SKM-1 treated with dmso at 0.1 percent for 144 hours (cell line): ENCODE results near the gene PLEKHO2.

ENCODE experiments used
- DNase-seq: peaks from one replicate; lab custom pipeline; 2025; ENCODE audit not compliant: unreplicated experiment; lab: John Stamatoyannopoulos, UW

Gene PLEKHO2

GRCh38 chr15:64891561-64891960, 49.8 kb downstream of the PLEKHO2 start:
- no peak for DNase-seq

GRCh38 chr15:64892847-64893403, 51.2 kb downstream of the PLEKHO2 start:
- no peak for DNase-seq

- DNase-seq, result peak; percentile 98
These were observed 52.0 kb downstream of the PLEKHO2 start for GRCh38 chr15:64893481-64894394.

GRCh38 chr15:64894395-64895056, 52.8 kb downstream of the PLEKHO2 start:
- no peak for DNase-seq

- DNase-seq, result peak; percentile 78
These were observed 53.8 kb downstream of the PLEKHO2 start for GRCh38 chr15:64895285-64896065.

- DNase-seq, result no peak
These were observed 54.8 kb downstream of the PLEKHO2 start for GRCh38 chr15:64896371-64897069.

GRCh38 chr15:64897345-64897985, 55.8 kb downstream of the PLEKHO2 start:
- no peak for DNase-seq

- no peak for DNase-seq
These were observed 56.7 kb downstream of the PLEKHO2 start for GRCh38 chr15:64898406-64898805.

GRCh38 chr15:64901141-64901540, 59.4 kb downstream of the PLEKHO2 start:
- DNase-seq, result no peak

GRCh38 chr15:64901914-64902313, 60.2 kb downstream of the PLEKHO2 start:
- peak; percentile 46 for DNase-seq

- no peak for DNase-seq
These were observed 61.1 kb downstream of the PLEKHO2 start for GRCh38 chr15:64902863-64903262.

GRCh38 chr15:64903326-64903950, 61.7 kb downstream of the PLEKHO2 start:
- DNase-seq, result no peak

- DNase-seq, result no peak
These were observed 62.5 kb downstream of the PLEKHO2 start for GRCh38 chr15:64904189-64904588.

- peak; percentile 78 for DNase-seq
These were observed 63.6 kb downstream of the PLEKHO2 start for GRCh38 chr15:64905119-64905831.

- no peak for DNase-seq
These were observed 64.2 kb downstream of the PLEKHO2 start for GRCh38 chr15:64905941-64906340.

GRCh38 chr15:64906402-64906801, 64.7 kb downstream of the PLEKHO2 start:
- no peak for DNase-seq

GRCh38 chr15:64907991-64908390, 66.3 kb downstream of the PLEKHO2 start:
- no peak for DNase-seq

- no peak for DNase-seq
These were observed 67.8 kb downstream of the PLEKHO2 start for GRCh38 chr15:64909546-64909945.
